ENCODE data around the gene TMEM150A.
"Not testable (repeated sequence)": the region's sequence is repeated elsewhere in the genome, so short reads cannot be mapped to it uniquely, and the experiment has no call there.

Gene TMEM150A, protein sequence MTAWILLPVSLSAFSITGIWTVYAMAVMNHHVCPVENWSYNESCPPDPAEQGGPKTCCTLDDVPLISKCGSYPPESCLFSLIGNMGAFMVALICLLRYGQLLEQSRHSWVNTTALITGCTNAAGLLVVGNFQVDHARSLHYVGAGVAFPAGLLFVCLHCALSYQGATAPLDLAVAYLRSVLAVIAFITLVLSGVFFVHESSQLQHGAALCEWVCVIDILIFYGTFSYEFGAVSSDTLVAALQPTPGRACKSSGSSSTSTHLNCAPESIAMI

DNA sequence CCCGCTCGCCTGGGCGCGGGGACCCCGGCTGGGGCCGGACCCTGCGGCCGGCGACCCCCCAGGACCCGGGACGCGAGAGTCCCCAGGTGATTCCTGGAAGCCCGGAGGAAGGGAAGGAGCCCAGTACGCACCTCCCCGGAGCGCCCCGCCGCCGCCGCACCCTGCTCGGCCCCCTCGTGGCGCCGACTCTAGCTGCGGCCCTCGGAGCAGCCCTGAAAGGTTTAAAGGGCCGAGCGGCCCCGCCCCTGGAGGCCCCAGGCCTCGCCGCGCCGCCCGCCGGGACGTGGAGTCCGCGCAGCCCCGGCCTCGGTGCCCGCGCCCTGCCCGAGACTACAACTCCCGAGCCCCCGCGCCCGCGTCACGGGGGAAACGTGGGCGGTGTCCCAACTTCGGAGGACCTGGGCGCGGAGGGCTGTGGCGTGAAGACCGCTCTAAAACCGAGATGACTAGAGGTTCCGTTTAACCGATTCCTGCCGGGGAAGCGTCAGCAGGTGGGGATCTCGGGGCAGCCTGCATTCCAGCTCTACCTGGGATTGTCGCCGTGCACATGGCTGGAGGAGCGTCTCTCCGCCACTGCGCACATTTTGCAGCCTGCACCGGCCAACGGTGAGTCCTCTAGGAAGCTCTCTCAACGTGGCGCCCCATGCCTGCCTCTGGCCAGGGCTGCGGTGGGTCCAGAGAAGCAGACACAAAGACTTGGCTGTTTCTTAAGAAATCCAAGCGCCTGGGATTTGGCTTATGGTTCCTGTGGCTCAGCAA lies at the start of gene TMEM150A:
TSS of gene TMEM150A (minus strand) at position 223 of the 759 bp plus-strand sequence. CDS start 750 bp downstream, outside the sequence.
- peak; percentile 97 for DNase-seq

GRCh38 chr2:85652056-85652455 lies 49.6 kb upstream of the TMEM150A start:
- no peak for DNase-seq

GRCh38 chr2:85651097-85651496 lies 48.6 kb upstream of the TMEM150A start:
- DNase-seq = no peak

- no peak for DNase-seq
Observed at GRCh38 chr2:85650456-85650855, 48.0 kb upstream of the TMEM150A start.

GRCh38 chr2:85649201-85650190 lies 47.0 kb upstream of the TMEM150A start:
- no peak for DNase-seq

DNA sequence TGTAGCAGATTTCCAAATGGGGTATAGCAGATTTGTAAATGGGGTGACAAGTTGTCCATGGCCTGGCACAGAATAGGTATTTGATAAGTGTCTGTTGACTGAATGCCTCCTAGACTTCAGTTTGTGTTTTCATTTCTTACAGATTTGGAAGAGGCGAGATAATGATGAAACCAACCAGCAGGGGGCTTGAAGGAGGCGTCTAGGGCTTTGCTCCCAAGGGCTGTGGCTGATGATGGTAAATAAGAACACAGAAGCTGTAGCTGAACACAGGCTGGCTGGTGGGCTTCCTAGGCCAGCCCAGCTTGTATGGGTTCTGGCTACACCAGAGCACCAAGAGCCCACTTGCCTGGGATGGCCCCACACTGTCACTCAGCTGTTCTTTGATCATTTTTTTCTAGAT lies 46.1 kb upstream of the TMEM150A start:
- no peak for DNase-seq

DNA sequence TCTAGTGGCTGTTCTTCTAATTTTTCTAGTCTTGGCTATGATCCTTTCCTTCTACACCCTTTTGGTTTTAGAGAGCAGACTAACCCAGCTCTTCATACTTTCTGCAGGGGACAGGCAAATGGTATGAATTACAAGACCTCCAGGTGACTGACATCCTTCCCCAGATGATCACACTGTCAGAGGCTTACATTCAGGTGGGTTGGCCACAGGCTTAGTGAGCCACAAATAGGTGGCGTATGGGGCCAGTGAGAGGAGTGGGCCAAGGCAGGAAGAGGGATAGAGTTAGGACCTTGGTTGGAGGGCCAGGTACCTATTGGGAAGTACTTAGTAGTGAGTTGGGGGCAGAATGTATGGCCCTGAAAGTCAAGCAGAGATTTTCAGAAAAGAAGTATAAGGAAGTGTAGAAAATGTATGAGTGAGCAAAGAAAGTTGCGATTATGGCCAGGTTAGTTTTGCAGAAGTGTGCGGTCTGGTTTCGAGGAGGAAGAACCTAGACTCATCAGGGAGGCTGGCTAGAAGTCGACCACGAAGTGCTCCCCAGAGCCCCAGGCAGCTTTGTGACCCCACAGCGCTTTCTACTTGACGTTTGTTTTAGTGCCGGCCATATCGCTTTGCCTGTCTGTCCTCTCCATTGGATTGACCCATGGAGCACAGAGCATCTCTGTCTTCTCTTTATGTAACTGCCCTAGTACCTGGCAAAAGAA lies 45.5 kb upstream of the TMEM150A start:
- DNase-seq = no peak

DNA sequence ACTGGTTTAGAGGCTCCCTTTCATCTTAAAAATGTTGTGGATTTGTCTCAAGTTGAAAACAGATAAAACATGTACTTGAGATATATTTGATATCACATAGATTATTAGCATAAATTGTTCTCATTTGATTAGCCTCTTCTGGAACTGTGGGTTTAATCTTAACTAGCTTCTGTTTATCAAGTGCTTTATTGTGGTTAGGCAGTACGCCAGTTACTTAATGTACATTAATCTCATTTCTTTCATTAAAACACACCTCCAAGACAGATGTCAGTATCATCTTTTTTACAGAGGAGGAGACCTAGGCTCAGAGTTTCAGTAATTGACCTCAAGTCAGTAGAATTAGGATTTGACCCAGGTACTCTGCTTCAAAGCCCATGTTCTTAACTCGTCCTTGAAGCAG lies 43.7 kb upstream of the TMEM150A start:
- DNase-seq = no peak

DNA sequence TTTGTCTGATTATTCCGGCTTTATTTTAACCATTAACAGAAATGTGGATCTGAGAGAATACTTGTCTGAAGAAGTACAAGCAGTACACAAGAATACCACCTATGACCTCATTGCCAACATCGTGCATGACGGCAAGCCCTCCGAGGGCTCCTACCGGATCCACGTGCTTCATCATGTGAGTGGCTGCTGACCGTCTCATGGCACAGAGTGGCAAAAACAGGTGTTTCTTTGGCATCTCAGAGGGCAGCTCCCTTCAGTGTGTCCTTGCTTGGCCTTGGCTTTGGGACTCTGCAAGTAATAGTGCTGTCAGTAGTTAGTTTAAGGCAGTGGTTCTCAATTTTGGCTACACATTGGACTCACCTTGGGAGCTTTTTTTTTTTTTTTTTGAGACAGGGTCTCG lies 42.4 kb upstream of the TMEM150A start:
- DNase-seq = no peak

DNA sequence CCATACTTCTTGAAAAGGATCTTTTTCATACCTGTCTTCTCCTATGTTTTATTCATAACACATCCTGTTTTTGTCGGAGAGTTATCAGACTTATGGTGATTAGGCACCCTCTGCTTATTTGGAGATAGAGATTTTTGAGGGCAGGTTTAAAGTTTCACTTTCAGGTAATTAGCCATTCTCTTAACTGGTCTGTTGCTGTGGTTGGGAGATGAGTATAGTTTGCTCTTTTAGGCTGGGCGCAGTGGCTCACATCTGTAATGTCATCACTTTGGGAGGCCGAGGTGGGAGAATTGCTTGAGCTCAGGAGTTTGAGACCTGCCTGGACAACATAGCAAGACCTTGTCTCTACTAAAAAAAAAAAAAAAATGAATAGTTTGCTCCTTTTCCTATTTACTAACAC lies 40.2 kb upstream of the TMEM150A start:
- no peak for DNase-seq

DNA sequence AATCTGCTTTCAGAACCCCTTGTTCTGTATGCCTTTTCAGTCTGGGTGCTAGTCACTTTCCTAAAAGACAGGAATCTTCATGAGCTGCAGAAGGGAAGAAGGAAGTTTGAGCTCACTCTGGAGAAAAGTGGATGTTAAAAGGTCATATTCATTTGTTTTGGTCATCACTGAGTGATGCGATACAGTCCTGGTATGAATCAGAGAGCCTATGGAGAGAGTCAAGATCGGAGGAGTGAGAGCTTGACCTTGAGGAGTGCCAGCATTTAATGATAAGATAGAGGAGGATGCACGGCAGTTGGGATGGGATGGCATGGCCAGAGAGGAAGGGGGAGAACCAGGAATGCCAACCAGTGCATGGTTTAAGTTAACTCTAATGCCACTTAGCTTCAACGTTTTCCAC lies 33.1 kb upstream of the TMEM150A start:
- no peak for DNase-seq

DNA sequence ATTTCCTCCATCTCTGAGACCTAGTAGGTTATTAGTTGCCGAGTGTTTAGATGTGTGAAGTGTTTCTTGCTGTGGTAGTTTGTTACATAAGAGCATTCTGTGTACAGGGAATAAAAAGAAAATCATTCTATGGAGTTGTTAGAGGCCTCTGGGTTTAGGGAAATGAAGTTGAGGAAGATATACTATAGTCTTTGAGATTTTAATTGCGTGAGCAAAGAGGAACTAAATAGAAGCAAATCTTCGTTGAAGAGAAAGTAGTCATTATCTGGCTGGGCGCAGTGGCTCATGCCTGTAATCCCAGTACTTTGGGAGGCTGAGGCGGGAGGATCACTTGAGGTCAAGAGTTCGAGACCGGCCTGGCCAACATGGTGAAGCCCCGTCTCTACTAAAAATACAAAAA lies 32.5 kb upstream of the TMEM150A start:
- no peak for DNase-seq

- no peak for DNase-seq
Observed at GRCh38 chr2:85631316-85631715, 28.8 kb upstream of the TMEM150A start.

DNA sequence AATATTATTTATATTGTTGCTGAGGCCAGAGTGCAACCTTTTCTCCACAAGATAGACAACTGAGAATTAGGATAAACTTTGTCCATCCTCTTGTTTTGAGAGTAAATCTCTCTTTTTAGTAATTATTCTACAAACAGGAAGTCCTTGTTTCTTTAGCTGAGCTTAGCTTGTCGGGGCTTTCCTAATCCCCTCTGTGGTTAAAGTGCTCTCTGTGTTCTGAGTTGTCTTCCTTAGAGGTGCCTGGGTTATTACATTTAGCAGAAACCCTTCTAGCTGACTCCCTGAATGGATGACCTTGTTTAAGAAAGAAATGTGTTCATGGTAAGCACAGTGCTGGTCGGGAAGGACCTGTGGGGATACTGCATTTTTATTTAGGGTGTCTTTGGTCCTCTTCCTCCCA lies 26.2 kb upstream of the TMEM150A start:
- no peak for DNase-seq

- DNase-seq = no peak
Observed at GRCh38 chr2:85623991-85624390, 21.5 kb upstream of the TMEM150A start.

DNA sequence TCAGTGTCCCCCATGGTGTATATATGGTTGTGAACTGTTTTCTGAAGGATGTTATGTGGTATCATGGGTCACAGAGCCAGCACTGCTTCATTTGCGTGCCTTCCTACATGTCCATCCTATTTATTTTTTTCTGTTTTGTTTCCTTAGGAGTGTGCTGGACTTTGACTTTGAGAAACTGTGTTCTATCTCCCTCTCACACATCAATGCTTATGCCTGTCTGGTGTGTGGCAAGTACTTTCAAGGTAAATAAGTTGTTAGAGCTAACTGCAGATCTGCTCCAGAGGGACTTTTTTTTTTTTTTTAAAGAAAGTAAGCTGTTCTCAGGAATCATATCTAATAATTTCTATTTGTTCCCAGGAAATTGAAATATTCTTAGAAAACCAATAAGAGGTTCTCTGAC lies 18.8 kb upstream of the TMEM150A start:
- no peak for DNase-seq

DNA sequence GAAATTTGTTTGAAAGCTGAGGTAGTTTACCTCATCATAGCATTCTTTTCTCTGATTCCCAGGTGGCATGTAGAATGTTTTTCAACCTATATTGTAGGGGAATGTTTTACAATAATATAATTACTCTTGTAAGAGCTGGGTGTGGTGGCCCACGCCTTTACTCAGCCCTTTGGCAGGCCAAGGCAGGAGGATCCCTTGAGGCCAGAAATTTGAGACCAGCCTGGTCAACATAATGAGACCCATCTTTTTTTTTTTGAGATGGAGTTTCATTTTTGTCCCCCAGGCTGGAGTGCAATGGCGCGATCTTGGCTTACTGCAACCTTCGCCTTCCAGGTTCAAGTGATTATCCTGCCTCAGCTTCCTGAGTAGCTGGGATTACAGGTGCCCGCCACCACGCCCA lies 17.1 kb upstream of the TMEM150A start:
- no peak for DNase-seq

GRCh38 chr2:85617723-85618122 lies 15.2 kb upstream of the TMEM150A start:
- DNase-seq = not testable (repeated sequence)

DNA sequence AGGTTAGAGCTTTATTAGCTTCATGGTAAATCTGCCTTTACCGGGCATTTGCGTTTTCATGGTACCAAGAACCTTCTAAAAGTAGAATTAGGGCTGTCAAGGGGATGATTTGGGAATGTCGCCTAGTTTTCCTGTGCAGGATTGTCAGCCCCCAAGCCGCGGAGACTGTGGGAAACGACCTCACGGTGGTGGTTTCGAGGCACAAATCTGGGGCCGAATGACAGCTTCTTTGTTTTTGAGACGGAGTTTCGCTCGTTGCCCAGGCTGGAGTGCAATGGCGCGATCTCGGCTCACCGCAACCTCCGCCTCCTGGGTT lies 12.9 kb upstream of the TMEM150A start:
- DNase-seq = no peak

GRCh38 chr2:85614757-85615156 lies 12.3 kb upstream of the TMEM150A start:
- not testable (repeated sequence) for DNase-seq

DNA sequence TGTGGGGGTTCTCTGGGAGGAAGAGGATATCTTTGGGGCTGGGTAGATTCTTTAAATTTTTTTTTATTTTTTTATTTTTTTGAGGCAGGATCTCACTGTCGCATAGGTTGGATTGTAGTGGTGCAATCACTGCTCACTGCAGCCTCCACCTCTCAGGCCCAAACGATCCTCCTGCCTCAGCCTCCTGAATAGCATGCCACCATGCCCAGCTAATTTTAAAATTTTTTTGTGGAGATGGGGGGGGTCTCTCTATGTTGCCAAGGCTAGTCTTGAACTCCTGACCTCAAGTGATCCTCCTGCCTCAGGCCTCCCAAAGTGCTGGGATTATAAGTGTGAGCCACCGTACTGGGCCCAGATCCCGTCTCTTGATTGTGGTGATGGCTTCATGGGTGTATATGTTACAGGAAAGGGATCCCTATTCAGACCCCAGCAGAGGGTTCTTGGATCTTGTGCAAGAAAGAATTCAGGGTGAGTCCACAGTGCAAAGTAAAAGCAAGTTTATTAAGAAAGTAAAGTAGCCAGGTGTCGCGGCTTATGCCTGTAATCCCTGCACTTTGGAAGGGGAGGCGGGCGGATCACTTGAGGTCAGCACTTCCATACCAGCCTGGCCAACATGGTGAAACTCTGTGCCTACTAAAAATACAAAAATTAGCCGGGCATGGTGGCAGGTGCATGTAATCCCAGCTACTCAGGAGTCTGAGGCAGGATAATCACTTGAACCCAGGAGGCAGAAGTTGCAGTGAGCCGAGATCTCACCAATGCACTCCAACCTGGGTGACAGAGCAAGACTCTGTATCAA lies 11.4 kb upstream of the TMEM150A start:
- DNase-seq = no peak

All from activated CD8-positive, alpha-beta memory T cell treated with anti-CD3 and anti-CD28 coated beads for 24 hours (primary cell).